ENCODE measurements around the gene CYP4F12.

CYP4F12 gene, protein sequence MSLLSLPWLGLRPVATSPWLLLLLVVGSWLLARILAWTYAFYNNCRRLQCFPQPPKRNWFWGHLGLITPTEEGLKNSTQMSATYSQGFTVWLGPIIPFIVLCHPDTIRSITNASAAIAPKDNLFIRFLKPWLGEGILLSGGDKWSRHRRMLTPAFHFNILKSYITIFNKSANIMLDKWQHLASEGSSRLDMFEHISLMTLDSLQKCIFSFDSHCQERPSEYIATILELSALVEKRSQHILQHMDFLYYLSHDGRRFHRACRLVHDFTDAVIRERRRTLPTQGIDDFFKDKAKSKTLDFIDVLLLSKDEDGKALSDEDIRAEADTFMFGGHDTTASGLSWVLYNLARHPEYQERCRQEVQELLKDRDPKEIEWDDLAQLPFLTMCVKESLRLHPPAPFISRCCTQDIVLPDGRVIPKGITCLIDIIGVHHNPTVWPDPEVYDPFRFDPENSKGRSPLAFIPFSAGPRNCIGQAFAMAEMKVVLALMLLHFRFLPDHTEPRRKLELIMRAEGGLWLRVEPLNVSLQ

DNA sequence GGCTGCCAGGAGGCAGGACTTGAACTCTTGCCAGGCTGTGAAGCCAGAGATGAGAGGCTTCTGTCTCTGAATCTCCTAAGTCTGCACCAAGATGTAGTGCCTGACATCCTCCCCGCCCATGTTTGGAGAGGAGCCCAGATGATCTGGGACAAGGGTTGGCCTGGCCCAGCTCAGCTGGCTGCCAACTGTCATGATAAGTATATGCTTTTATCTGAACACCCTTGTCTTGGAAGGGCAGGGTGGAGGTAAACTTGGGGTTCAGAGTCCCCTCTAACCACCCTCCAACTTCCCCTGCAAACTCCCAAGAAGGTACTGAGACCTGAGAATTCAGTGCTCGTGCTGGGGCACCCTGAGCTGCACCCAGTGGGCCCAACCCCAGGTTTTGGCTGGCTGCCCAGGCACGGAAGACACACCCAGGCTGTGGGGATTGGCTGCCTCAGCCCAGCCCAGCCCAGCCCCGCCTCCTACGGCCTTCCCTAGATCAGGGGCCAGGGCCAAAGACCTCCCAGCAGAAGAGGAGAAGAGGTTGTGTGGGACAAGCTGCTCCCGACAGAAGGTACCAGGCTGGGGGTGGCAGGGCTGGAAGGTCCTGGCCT lies at the start of gene CYP4F12:
CYP4F12 (plus strand) TSS at position 508 of the 596 bp plus-strand sequence. CDS start 443 bp downstream, outside the sequence.
- DNase-seq: no peak

DNA sequence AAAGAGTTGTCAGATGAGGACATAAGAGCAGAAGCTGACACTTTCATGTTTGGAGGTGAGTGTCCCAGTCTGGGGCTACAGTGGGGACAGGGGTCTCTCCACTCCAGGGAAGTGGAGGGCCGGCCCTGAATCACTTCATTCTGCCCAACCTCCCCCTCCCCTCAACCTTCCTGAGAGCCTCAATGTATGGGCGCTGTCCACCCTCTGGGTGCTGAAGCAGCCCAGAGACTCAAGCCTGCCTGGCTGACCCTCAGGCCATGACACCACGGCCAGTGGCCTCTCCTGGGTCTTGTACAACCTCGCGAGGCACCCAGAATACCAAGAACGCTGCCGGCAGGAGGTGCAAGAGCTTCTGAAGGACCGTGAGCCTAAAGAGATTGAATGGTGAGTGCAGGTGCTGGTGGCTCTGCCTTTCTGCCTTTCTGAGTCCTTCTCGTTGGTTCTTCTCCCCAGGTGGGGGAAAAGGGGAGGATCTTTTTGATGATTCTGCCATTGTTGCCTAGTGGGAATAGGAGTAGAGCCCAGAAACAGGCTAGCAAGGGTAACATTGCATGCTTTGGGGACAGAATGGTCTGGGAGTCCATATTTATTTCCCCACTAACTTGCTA lies 49.1 kb upstream of the CYP4F12 start:
- DNase-seq: no peak

DNA sequence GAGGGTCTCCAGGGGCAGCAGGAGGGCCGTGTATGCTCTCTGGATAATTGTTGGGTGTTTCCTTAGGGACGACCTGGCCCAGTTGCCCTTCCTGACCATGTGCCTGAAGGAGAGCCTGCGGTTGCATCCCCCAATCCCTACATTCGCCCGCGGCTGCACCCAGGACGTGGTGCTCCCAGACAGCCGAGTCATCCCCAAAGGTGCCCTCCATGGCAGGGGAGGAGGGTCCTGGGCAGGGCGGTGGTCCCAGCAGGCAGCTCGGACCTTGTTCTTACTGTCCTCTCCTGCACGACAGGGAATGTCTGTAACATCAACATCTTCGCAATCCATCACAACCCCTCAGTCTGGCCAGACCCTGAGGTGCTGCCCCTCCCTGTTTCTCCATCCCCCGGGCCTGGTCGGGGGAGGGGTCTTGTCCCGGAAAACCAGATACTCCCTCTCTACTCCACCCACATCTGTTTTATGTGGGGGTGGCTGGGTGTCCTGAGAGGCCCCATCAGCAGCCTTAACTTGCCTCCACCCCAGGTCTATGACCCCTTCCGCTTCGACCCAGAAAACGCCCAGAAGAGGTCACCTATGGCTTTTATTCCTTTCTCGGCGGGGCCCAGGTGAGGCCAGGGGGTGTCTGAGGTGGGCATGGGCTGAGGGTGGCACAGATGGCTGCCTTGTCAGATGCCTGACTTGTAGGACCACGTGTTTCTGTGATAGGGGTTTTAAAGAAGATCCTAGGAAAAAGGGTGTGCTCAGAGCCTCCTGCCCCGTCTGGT lies 44.5 kb upstream of the CYP4F12 start:
- DNase-seq: no peak

DNA sequence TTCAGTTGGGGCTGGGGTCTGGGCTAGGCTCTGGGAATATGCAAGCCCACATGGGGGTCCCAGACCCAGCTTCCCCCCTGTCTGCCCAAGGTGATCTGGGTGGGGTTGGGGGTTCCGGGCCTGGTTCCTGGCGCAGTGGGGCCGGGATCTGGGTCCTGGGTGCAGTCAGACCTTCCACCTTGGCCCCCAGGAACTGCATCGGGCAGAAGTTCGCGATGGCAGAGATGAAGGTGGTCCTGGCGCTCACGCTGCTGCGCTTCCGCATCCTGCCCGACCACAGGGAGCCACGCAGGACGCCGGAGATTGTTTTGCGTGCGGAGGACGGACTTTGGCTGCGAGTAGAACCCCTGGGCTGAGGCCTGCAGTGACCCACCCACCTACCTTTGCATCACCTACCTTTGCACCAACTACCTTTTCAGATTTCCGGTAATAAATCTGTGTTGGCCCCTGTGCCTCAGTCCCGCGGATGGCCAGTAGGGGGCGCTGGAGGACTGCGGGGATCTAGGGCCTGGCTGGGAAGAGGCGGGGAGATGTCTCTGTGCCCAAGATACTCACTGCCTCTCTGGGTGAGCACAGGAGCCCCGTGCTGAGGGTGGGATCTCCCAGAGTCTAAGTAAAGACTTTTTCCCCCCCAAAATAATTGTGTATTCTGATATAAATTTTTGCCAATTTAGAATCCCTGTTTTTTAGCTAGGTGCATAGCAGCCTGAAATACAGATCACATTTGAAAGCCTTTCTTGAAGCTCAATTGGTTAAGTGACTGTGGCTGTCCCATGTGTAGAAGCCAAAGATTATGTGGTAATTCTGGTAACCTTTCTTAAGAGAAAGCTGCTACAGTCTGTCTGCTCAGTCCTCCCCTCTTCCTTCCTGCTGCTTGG lies 43.6 kb upstream of the CYP4F12 start:
- DNase-seq: peak; percentile 16

DNA sequence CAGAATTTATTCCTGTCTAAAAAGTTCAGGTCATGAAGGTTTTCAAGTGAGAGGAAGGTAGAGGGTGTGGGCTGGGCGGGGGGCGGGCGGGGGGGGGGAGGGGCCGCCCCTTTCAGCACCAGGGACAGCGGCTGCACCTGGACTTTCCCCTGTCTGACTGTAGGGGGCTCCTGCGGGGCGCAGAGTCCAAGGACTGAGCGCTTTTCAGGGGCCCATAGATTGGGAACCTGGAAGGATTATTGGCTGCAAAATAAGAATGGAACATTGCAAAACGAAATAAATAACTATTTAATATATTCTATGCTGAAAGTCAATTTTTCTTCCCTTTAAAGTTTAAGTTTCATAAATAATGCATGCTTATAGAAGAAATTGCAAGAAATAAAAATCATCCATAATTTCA lies 41.1 kb upstream of the CYP4F12 start:
- no peak for DNase-seq

DNA sequence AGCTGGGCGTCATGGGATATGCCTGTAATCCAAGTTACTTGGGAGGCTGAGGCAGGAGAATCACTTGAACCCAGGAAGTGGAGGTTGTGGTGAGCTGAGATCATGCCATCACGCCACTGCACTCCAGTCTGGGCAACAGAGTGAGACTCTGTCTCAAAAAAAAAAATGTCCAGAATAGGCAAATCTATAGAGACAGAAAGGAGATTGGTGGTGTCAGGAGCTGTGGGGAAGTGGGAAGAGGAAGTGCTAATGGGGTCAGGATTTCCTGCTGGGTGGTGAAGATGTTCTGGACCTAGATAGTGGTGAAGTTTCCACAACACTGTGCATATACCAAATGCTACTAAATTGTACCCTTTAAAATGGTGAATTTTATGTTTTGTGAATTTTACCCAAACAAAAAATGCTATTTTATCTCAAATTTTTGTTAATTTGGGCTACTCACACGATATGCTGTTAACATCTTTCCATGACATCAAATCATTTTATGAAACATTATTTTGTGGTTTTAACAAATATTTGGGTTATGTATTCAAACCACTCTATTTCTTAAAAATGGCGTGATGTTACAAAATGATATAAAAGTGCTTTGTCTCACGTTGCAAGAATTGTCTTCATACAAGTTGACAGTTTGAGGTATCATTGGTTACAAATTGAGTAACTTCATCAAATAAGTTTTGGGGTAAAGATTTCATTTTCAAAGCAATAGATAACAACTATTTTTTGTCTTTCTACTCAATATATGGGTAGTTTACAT lies 39.6 kb upstream of the CYP4F12 start:
- no peak for DNase-seq

DNA sequence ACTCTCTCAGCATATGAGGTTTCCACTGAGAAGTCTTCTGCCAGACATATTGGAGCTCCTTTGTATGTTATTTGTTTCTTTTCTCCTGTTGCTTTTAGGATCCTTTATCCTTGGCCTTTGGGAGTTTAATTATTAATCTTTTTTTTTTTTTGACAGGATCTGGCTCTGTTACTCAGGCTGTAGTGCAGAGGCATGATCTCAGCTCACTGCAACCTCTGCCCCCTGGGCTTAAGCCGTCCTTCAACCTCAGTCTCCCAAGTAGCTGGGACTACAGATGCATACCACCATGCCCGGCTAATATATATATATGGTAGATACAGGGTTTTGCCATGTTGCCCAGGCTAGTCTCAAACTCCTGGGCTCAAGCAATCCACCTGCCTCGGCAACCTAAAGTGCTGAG lies 38.8 kb upstream of the CYP4F12 start:
- no peak for DNase-seq

DNA sequence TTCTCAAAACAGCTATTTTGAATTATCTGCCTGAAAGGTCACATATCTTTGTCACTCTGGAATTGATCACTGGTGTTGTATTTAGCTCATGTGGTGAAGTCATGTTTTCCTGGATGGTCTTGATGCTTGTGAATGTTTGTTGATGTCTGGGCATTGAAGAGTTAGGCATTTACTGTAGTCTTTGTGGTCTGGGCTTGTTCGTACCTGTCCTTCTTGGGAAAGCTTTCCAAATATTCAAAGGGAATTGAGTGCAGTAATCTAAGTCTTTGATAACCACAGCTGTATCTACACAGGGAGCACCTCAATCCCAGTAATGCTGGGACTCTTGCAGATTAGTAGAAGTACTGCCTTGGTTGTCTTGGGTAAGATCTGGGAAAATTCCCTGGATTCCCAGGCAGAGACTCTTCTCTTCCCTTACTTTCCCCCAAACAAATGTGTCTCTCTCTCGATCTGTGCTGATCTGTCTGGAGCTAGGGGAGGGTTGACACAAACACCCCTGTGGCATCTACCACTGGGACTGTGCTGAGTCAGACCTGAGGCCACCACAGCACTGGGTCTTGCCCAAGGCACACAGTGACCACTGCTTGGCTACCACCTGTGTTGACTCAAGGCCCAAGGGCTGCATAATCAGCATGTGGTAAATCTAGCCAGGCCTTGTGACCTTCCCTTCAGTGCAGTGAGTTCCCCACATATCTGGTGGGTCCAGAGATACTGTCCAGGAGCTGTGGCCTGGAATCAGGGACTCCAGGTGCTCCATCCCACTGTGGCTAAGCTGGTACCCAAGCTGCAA lies 37.7 kb upstream of the CYP4F12 start:
- DNase-seq: no peak

DNA sequence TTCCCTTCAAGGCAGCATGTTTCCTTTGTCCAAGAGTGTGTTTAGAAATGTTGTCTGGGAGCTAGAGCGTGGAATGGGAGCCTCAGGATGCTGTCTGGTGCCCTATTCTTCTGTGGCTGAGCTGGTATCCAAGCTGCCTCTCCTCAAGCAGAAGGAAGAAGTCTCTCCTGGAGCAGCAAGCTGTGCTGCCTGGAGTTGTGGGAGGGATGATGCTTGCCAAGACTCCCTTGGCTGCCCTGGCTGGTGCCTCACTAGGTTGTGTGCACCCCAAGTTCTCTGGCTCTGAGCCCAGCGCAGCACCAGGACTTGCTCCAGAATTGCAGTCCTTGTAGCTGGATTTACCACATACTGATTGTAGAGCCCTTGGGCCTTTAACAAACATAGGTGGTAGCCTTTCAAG lies 36.9 kb upstream of the CYP4F12 start:
- DNase-seq: no peak

DNA sequence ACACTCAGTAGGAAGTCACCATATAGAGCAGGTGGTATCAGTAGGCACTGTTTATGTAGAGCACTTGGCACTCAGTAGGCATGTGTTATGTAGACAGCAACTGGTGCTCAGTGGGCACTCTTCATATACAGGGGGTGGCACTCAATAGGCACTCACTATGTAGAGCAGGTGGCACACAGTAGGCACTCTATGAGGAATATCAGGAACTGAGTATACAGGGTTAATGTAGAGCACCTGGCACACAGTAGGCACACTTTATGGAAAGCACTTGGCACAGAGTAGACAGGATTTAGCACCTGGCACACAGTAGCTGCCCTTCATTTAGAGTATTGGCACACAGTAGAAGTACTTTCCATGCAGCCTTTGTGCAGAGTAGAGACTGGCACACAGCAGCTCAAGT lies 33.3 kb upstream of the CYP4F12 start:
- no peak for DNase-seq

DNA sequence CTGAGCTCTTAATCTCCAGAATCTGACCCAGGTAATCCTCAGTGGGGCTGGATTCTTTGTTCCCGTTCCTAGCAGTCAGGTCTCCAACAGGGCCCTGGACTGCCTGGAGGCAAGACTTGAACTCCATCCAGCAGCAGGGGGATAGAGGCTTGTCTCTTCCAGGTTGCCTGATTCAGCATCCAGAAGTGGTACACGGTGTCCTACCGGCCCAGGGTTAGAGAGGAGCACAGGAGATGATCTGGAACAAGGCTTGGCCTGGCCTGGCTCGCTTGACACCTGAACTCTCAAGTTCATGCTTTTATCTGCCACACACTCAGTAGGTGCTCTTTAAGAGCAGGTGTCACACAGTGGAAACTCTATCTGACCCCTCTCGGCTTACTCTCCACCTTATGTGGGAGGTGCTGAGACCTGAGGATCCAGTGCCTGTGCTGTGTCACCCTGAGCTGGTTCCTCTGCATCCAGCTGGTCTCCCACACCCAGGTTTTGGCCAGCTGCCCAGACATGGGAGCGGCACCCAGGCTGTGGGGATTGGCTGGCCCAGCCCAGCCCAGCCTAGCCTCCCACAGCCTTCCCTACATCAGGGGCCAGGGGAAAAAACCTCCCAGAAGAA lies 32.5 kb upstream of the CYP4F12 start, which contains the start of gene CYP4F3:
CYP4F3 (plus strand) TSS at position 604 of the 610 bp plus-strand sequence. CDS start 519 bp downstream, outside the sequence.
- DNase-seq: peak; percentile 38

DNA sequence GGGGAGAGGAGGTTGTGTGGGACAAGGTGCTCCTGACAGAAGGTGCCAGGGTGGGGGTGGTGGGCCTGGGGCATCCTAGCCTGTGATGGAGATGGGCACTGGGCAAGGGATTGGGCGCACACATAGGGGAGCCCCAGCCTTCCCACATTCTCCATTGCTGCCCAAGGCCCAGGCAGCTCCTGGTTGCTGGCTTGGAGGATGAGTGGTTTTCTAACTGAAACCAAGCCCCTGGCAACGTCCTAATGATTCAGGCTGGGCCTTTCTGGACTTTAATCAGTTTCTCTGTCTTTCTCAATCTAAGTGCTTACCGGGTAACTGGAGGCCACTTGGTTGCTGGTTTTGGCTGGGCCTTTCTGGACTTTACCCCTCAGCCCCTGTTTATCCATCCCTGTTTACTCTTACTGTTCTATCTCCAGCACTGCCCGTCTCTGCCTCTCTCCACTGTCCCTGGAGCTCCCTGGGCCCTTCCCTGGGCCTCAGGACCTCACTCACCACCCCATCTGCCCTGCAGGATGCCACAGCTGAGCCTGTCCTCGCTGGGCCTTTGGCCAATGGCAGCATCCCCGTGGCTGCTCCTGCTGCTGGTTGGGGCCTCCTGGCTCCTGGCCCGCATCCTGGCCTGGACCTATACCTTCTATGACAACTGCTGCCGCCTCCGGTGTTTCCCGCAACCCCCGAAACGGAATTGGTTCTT lies 31.8 kb upstream of the CYP4F12 start:
- no peak for DNase-seq

DNA sequence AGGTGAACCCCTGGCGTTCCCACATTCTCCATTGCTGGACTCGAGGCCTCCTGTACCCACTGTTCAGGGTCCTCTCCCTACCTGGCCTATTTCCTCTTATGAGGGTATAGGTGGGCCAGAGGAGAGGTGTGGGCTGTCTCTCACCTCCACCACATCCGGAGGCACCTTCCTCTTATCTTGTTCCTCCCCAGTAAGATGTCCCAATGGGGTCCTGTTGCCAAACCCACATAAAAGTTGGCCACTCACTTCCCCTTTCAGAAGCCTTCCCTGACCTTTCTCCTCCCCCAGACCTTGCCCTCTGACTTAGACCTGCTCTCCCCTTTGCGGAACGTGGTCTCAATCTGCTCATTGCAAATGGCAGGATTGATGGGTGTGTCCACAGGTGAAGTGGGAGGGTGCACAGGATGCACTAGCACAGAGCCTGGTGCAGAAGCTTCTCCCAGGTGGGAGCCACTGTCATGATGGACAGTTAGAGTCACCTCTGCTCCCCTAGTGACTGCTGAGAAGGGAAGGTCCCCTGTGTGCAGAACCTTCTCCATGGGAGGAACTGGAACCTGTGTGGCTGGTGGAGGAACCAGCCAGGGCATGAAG lies 30.9 kb upstream of the CYP4F12 start:
- no peak for DNase-seq

DNA sequence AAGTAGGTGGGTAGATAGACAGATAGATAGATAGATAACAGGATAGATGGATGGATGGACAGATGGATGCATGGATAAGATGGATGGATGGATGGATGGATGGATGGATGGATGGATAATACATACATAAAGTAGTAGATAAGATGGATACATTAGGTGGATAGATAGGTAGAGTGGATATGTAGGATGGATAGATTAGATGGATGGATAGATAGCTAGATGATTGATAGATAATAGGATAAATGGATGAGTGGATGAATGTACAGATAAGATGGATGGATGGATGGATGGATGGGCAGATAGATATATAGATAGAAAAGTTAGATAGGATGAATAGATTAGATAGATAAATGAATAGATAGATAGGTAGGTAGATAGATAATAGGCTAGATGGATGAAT lies 30.1 kb upstream of the CYP4F12 start:
- DNase-seq: no peak

DNA sequence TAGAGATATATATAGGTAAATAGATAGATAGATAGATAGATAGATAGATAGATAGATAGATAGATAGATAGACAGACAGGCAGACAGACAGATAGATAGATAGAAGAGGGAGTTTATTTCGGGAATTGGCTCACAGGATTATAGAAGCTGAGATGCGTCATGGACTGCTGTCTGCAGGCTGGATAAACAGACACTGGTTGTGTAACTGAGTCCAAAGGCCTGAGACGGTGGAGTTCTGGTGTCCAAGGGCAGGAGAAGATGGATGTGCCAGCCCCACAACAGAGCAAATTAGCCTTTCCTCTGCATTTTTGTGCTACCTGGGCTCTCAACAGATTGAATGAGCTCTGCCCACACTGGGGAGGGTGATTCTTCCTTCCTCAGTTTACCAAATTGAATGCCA lies 29.5 kb upstream of the CYP4F12 start:
- no peak for DNase-seq

DNA sequence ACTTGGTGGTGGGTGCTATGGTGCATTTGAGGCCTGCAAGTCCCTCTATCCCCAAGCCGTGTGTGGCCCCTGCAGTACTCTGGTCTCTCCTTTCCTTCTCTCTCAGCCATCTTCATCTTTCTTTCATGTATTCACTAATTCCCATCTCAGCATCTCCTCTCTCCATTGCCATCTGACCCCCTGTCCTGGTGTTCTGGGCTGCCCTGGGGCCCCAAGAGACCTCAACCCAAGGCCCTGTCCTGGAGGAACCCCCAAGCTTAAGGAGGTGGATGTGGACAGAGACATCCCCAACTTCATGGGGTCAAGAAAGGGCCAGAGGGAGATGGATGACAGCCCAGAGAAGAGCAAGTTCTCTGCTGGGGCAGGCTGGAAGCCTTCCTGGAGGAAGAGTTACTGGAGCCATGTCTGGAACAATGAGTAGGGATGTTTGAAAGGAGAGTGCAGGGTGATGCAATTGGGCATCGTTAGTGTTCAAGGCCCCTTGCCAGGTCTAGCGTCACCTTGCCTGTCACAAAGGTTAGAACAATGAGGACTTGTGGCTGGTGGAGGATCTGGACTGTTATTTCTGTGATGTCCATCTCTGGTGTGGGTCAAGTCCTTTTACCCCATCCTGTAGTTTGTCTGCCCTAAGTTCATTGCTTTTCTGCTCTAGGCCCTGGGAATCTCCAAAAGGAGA lies 28.7 kb upstream of the CYP4F12 start:
- no peak for DNase-seq

DNA sequence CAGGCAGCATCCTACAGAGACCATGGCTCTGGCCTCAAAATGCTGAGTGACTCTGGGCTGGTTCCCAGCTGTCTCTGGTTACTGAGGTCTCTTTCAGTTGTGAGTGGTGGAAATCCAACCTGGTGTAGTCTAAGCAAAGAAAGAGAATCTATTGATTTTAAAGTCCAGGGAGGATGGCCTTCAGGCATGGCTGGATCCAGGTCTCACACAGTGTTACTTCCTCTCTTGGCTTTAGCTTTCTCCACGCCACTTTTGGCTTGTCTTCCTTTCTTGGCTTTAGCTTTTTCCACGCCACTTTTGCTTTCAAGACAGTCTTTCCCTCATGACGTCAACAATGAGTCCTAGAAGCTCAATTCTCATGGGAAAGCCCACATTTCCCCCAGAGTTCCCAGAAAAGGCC lies 28.1 kb upstream of the CYP4F12 start:
- DNase-seq: no peak

DNA sequence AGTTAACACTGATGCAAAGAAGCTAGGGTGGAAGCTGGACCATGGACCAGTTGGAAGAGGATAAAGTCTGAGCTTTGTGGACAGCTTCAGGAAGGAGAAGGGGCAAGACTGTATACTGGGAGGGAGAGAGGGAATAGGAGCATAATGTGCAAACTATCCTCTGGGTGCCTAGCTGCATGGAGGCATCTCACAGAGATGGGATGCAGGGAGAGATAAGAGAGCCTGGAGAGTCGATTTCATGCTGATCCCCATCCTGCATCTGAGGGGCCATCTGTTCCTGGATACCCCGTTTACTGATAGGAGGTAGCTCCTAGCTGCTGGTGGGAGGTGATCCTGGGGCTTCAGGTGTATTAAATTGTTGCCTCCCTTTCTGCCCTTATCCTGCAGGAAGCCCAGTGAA lies 23.4 kb upstream of the CYP4F12 start:
- no peak for DNase-seq

Measured in DMS79 (cell line).